Esophagus mucosa (tissue), 1 donor: ENCODE results near the gene IGF2. TPM values are rescaled to one million over a fixed set of nuclear protein-coding genes. Genes with fewer than 3 reads are reported as not detected.

Experiments
- ATAC-seq: fragments of 200-7000 bp; cut with Tn5 transposase; one replicate; pipeline ENCODE4 v1.9.1; 2020
- total RNA-seq: library from RNA; stranded (reverse); gene quantifications from one replicate; pipeline ENCODE4 v1.2.4, GENCODE V29; 2023
- donor health status: DM: yes; HTN: yes; CAD: no.

IGF2 gene
- total RNA-seq, 1 donor from 2014 or later = 1.6 TPM

DNA sequence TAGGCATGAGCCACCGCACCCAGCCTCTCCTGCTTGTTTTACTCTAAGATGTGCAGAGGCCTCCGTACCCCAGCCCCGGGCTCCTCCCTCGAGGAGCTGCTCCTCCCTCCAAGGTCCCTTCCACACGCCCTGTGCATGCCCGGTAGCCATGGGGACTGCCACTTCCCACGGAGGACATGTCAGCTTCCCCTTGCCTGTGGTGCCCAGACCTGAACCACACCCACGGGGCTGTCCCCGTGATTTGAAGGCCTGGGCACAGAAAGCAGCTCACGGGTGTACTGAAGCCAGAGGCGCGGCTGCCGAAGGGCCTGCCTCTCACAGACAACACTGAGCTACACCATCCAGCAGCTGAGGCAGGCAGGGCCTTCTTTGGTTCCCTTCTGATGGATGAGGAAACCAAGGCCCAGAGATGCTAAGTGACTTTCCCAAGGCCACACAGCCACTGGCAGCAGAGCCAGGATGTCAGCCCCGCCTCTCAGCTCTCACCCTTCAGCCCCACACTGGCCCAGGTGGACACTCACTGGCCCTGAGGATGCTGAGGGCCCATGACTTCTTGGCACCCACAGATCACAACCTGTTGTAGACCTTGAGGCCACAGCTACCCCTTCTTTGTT lies 14.5 kb upstream of the IGF2 start:
- ATAC-seq = peak; percentile 18

DNA sequence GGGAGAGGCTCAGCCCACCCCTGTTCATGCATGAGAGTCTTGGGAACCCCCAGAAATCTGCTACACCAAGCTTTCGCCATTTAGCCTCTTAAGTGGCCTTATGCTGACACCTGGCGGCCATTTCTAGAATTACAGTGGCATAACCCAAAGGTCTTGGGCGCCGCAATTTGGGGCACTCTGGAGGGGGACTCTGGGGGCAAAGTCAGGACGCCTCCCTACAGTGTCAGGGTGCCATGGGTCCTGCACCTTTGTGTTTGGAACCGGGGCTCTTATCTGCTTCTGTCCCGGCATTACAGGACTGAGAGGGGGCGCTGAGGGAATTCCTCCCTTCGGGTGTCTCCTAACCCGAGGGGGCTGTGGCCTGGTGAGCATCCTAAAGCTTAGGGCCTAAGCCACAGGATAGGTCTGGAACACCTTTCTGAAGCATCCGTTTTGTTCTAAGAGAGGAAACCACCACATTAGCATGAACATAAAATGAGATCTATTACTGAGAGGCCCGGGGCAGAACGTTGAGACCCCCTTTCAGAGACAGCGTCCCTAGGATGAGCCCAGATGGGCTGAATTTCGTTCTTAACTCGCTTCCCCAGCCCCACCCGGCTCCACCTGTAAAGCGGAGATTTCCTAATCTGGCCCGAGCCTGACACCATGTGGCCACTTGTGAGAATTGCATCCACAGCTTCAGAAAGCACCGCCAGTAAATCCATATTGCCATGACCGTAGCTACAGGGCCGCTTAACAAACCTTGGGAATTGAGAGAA lies 12.5 kb upstream of the IGF2 start:
- ATAC-seq = peak; percentile 71

DNA sequence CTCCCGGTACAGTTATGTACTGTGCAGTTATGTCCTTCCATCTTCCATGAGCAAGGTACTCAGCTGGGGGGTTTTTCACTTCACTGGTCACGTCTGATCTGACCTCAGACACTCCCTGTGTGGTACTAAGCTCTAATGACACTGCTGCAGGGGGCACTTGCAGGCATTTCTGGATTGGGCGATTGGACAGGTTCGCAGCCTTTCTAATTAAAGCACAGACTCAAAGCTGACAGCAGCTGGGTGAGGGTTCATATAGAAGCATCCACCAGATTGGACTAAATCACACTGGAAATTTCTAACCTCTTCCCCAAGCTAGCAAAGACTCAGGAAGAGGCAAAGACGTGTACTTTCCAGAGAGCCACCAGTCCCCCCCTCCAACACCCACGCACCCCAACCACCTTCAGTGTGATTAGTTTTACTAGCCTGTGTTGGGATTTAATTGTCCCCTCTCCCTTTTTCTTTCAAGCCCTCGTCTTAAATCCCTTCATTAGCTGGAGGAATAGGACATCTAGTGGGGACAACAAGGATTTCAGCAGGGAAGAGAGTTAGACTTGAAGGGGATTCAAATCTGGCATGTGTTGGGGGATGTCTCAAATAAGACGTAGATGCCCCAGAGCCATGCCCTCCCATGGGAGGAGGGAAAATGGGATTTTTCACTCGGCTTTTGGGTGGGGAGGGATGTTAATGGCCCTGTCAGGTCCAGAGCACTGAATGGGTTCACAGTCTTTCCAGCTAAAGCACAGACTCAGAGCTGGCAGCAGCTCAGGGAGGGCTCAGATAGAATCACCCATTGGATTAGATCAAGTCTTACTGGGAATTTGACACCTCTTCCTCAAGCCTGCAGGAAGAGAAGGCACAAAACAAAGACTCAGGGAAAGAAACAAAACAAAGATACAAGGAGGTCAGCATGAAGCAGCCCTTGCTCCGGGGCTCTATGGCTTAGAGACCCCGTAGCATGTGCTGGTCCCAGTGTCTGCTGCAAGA lies 11.0 kb upstream of the IGF2 start:
- ATAC-seq = no peak

DNA sequence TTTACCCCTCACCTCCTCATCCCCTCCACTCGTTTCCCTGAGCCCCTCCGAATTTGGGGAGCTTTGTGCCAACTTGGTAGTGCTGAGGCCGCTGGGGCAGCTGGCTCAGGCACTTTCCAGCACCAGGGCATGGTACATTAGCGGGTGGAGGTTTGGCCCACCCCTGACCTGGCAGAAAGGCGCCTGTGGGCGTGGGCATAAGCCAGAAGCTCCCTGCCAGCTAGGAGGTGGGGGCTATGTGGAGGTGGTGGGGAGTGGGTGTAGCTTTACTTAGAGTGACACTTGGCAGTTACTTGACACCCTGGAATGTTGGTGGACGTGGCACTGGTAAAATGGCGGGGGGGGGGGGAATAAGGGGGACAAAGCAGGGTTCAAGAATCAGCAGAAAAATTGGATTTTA lies 10.3 kb upstream of the IGF2 start:
- no peak for ATAC-seq

DNA sequence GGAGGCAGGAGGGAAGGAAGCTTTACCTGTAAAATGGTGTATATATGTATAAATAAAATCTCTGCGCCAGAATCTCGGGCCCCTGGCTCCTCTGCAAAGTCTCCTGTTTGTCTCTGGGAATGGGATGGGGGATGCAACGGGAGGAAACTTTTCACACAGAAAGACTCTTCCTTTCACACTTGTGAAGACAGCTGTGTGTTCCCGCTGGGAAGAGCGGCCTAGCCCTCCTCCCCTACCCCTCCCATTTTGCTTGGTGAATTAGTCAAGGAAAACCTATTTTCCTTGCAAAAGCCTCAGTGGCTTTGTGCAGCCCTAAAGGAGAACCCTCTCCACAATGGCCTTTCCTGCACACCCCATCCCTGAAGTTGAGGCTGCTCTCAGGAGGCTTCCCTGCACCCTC lies 9.4 kb upstream of the IGF2 start:
- ATAC-seq = no peak

DNA sequence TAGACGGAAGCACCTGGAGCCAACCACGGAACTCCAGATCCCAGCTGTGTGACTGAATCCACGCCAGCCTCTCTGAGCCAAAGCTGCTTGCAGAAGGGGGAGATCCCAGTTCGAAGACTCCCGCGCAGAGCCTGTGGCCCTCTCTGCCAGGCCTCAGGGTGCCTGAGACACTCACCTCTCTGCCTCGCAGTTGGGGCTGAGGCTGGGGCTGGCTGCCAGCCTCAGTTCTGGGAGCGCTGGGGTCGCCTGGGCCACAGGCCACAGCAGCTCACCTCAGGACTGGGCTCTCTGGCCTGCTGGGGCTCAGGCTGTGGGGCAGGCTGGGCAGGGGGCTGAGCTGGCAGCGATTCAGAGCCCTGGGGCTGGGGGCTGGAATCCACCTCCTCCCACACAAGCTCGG lies 8.2 kb upstream of the IGF2 start:
- ATAC-seq = no peak

DNA sequence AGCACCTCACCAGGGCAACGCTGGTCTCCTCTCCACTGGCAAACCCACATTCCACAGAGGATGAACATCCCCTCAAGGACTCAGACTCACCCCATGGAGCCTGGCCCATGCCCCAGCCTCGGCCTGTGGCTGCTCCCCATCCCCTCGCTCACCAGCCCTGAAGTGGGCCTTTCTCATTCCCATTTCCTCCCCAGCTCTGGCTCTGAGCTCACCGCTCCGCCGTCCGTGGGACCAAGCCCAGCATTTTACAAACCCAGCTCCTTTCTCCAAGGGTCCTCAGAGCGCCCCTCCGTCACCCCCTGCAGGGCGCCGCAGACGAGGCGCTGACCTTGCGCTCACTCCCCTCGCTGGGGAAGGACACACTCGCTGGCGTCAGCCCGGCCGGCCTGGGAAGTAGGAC lies 6.9 kb upstream of the IGF2 start:
- ATAC-seq = no peak

DNA sequence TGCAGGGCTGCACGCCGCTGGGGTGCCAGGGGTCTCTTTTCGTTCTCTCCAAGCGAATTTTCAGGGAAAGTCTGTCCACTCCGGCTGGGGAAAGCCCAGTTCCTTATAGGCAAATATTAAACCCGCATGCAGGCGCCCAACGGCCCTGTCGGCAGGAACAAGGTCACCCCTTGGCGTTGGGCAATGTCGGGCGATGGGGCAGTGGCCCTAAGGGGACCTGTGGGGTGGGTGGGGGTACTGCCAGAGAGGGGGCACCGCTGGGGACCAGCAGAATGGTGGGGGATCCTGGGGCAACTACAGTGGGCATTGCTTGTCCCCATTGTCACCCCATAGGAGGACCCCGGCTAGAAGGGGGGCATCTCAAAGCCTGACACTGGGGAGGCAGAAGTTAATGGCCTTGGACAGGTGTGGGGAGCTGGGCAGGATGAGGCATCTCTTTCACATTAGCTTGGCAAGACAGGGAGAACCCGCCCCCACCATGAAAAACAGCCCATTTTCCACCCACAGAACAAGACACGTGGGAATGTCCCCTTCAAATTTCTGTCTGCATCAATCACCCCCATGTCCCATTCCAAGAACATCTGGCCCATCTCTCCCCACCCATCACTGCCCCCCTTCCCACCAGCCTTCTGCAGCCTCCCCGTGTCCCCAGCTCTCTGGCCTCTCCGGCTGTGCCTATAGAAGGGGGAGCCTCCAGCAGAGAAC lies 5.5 kb upstream of the IGF2 start:
- no peak for ATAC-seq

DNA sequence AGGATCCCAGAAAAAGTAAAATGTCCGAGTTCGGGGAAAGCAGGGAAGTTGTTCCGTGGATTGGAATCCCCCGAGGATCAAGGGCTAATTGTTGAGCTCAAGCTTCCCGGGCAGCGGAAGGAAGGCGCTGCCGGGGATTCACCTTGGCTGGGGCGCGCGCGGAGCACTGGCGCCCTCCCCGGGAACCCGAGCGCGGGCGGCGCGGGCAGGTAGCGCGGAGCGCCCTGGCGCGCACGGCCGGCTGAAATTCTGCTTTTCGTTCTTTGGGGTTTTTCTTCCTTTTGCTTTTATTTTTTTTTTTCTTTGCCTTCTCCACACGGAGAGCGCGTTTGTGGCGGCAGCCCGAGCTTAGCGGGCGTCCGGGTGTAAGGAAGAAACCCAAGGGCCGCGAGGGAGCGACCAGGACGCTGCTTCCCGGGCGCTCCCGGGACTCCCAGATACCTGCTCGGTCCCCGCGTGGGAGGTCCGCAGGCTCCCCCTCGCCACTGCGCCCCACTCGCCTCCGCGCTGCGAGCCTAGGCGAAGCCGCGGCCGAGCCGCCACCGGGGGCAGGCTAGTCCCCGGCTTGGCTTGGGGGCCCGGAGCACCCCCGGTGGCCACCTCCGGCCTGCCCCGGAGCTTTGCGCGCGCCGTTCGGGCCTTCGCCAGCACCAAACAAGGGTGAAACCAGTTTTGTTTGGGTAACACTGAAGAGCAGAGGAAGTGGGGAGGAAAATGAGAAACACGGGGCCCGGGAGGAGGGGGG lies 4.8 kb upstream of the IGF2 start:
- no peak for ATAC-seq

DNA sequence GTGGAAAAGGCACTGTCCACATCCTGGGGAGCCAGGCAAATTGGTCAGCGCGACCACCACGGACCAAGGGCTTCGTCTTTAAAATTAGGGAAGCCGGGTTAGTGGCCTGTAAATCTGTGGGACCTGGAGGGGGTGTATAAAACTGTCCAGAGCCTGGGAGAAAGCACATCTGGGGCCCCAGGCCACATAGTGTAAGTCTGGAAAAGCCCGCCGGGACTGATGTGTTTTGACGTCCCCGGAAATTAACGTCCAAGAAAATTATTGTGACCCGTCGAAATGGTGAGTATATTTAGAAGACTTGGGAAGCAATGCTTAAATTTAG lies 4.2 kb upstream of the IGF2 start:
- no peak for ATAC-seq

DNA sequence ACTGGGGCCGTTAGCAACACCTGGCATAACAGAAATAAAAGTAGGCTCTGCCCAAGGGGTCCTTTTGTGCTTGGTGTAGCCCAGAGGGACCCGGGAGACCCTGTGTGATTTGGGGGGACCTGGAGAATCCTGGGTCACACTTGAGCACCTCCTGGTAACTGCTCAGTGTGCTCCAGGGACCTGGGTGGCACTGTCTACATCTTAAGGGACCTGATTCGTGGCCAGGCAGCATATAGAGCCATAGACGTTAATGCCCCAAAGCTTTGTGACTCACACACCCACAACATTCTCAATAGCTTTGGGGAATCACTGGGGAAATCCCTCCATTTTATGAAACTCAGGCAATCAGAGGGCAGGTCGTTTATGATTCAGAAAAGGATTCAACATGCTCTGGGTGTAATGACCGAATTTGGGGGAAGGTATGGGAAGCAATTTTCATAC lies 3.6 kb upstream of the IGF2 start:
- ATAC-seq = peak; percentile 58

DNA sequence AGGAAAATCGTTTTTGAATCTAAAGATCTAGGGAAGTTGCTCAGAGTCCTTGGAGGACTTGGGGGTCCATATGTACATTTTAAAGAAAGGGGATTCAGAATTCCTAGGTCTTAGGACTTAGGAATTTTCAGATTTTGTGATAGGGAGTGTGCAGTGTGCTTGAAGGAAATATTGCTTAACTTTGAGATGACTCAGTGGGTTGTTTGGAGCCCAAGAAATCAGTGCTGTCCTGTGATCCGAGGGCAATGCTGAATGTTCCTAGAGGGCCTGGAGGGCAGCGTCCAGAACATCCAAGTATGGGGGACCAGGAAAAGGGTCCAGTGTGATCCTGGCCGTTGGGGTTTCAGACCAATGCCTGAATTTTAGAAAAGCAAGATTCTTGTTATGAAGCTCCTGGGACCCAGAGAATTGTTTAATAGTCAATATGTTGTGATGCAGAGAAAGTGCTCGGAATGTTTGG lies 3.1 kb upstream of the IGF2 start:
- ATAC-seq = no peak

DNA sequence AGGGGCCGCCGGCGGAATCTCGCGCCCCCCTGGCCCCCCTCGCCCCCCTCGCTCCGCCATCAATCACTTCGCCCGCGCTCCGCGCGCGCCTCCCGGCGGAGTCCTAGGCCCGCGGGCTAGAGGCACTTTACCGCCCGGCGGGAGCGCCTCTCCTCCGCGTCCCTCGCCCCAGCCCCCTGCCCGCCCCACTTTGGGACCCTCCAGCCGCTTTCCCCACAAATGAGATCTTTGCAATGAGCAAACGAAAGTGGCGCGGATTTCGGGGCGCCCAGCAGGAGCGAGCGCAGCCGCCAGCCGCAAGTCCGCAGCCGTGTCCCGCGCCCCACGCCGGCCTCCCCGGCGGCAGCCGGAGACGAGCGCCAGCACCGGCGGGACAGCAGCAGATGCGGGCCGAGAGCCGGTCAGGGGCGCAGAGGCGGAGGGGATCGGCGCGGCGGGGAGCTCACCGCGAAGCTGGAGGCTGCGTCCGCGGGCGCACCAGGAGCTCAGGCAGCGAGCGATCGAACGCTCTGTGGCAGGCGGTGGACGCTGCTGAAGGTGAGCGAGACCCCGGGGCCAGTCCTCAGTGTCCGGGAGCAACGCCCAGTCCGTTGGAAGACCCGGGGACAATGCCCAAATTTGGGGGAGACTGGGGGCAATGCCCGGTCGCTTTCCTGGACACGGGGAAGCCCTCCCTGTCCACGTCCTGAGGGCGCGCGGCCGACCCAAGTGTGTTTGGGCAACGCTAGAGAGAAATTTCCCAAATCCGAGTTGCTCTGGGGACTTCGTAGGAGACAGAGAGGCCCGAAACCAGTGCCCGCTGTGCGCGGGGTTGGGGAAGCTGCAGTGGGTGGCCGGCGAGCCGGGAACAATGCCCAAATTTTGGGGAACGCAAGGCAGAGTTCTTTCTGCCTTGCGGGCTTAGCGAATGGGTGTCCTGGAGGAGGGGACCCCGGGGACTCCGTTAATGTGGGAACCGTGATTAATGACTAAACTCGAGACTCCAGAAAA lies 1.5 kb upstream of the IGF2 start:
- no peak for ATAC-seq

DNA sequence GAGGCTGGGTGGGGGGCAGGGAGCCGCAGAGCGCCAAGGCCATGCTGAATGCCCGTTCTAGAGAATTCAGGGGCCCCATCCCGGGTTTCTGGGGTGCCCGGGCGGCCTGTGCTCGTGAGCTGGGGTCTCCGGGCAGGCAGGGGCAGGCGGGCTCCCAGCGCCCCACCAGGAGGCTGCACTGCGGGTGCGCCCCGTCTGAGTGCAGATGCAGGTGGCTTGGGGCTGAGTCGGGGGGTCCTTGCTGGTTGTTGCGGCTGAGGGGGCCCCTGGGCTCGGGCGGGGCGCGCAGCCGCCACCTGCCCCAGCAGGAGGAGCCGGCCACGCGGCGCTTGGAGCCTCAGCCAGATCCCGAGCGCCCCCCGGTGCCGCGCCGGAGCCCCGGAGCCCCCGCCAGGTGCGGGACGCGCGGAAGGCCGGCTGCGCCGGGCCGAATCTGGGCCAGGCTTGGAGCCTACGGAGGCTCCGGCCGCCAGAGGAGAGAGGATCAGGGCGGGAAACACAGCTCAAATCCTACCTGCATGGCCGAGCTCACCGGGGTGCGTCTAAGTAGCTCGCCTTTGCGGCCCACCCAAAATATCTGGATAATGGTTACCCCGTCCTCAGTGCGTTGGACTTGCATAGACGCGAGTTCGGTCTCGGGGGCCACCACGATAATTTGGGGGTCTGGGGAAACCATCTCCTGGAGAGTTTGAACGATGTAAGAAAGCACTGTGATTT lies 590 bp upstream of the IGF2 start:
- no peak for ATAC-seq

DNA sequence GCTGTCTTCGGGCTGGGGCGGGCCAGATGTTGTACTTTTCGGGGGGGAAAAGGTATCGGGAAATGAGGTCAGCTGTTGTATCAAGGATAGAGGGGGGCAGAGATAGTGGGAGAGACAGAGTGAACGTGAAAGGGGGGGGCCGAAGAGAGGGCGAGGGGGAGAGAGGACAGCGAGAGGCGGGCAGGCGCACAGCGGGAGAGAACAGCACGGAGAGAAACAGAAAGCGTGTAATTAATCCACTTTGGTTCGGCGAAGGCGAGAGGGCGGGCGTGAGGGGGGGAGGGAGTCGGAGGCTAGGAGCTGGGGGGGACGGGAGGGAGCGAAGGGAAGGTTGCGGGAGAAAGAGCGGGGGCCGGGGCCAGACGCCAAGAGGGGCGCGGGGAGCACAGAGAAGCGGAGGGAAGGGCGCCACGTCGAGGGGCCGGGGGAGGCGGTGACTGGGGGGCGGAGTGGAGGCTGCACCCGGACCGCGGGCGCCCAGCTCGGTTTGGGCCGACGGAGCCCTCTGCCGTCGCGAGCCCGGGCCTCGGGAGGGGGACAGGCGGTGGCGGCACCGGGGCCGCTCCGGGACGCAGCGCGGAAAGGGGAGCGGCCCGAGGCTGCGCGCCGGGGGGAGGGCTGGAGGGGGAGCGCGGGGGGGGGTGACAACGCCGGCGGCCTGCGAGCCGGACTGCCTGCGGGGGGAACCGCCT lies 612 bp downstream of the IGF2 start:
- no peak for ATAC-seq

DNA sequence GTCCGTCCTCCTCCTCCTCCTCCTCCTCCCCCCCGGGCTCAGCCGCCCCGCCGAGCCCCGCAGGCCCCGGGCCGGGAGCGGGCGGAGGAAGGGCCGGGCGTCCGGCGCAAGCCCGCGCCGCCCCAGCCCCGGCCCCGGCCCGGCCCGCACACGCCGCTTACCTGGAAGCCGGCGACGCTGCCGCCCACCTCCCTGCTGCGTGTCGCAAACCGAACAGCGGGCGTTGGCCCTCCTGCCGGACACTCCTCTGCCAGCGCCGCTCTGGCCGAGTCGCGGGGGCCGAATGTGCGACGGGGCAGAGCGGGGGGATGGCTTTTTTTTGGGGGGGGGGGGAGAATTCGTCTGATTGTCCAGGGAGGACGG lies 1.1 kb downstream of the IGF2 start:
- no peak for ATAC-seq

DNA sequence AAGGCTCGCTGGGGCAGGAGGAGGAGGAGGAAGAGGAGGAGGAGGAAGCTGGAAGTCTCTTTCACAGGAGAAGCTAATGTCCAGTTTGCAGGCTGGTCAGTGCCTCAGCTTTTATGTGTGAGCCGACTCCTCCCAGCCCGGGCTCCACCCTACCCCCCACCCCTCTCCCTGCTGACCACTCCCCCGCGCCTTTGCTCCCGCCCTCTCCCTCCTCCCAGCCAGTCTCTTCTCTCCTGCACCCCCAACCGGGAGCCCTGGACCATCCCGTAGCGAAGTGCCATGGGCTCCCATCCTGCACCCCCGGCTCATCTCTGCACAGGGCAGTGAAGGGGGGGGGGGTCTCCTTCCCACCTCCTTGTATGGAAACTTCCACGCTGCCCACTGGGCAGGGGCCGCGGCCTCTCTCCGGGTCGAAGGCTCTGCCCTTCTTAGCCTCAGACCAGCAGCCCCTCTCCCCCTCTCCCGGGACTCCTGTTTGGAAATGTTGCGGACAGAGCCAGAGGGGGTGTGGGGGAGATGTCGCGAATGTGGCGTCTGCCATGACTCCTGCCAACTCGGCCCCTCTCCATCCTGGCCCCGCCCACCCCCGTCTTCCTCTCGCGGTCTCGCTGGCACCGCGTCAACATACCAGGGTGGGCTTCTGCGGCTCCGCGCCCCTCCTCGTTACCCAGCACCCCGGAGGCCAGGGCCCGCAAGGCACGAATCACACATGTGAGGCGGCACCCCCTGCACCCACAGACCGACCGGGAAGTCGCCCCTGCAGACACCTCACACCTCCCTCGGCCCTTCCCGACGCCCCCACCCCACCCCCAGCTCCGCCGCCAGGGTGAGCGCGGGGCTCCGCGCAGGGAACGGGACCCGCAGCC lies 1.8 kb downstream of the IGF2 start:
- ATAC-seq = no peak

DNA sequence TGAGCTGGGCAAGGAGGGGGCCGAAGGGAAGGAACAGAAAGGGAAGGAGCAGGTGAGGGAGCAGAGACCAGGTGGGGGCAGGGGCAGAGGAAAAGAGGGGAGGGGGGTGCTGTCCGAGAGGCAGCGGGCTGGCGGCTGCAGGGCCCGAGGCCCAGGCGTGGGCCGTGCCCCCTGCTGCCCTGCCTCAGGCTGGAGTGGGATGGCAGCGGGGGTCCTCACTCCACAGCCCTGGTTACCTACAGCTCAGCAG lies 2.3 kb downstream of the IGF2 start:
- no peak for ATAC-seq
